ENCODE measurements around the gene TTBK2. TPM values are rescaled to one million over a fixed set of nuclear protein-coding genes. Genes with fewer than 3 reads are reported as not detected.

Gene TTBK2
- total RNA-seq, 1 donor from 2014 or later: 47.8 TPM

DNA sequence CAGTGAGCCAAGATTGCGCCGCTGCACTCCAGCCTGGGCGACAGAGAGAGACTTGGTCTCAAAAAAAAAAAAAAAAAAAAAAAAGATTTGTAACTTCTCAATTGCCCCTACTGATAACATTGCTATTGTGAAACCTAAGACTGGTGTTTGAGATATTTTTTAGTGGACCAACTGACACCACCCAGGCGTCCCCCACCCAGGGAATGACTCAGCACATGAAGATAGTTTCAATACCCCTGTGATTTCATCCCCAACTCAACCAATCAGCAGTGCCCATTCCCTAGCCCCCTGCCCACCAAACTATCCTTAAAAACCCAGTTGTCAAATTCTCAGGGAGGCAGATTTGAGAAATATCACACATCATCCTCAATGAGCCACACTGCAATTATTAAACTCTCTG lies 76.9 kb downstream of the TTBK2 start:
- DNase-seq: no peak
- peaks cover 2% of the 10 kb centered on the region for H3K9me3 Mint-ChIP-seq (ENCODE audit: unreplicated experiment)
- no peak overlapping the region for H3K4me3 Mint-ChIP-seq (ENCODE audit: unreplicated experiment)

DNA sequence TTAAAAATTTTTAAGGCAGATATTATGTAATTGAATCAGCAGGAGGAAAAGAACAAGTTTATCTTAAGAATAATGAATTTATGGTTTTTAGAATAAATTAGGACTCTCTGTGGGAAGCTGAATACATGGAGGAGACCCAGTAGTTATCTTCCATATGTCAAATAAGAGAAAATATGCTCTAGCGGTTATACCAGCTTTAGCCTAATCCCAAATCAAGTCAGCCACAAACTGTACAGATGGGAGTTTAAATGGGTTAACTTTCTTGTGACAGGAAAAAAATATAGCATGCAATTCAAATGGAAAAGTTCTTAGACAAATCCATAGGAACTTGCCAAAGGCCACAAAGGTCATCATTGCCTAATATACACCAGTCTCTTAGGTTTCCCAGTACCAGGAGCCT lies 84.3 kb downstream of the TTBK2 start:
- TF ChIP-seq, protein P1, sequence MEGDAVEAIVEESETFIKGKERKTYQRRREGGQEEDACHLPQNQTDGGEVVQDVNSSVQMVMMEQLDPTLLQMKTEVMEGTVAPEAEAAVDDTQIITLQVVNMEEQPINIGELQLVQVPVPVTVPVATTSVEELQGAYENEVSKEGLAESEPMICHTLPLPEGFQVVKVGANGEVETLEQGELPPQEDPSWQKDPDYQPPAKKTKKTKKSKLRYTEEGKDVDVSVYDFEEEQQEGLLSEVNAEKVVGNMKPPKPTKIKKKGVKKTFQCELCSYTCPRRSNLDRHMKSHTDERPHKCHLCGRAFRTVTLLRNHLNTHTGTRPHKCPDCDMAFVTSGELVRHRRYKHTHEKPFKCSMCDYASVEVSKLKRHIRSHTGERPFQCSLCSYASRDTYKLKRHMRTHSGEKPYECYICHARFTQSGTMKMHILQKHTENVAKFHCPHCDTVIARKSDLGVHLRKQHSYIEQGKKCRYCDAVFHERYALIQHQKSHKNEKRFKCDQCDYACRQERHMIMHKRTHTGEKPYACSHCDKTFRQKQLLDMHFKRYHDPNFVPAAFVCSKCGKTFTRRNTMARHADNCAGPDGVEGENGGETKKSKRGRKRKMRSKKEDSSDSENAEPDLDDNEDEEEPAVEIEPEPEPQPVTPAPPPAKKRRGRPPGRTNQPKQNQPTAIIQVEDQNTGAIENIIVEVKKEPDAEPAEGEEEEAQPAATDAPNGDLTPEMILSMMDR (IDR thresholded peaks at IDR 0.05; ENCODE audit: partially characterized antibody, unreplicated experiment): no peak
- DNase-seq: no peak
- H3K27ac Mint-ChIP-seq (ENCODE audit: unreplicated experiment): no peak overlapping the region
- no peak overlapping the region for H3K4me3 Mint-ChIP-seq (ENCODE audit: unreplicated experiment)
- no peaks in the 10 kb centered on the region for H3K27me3 Mint-ChIP-seq (ENCODE audit: unreplicated experiment)
- H3K36me3 Mint-ChIP-seq (ENCODE audit: unreplicated experiment): no peaks in the 10 kb centered on the region
- H3K9me3 Mint-ChIP-seq (ENCODE audit: unreplicated experiment): no peaks in the 10 kb centered on the region
- no peaks in the 10 kb centered on the region for H3K4me1 Mint-ChIP-seq (ENCODE audit: low read depth, unreplicated experiment)

More for the DNA sequence above, 76.9 kb downstream of the TTBK2 start:
- H3K36me3 Mint-ChIP-seq (ENCODE audit: unreplicated experiment): peaks cover 4% of the 10 kb centered on the region
- TF ChIP-seq, protein P1 (IDR thresholded peaks at IDR 0.05; ENCODE audit: partially characterized antibody, unreplicated experiment): no peak
- no peaks in the 10 kb centered on the region for H3K4me1 Mint-ChIP-seq (ENCODE audit: low read depth, unreplicated experiment)
- H3K27ac Mint-ChIP-seq (ENCODE audit: unreplicated experiment): no peak overlapping the region
- peaks cover 2% of the 10 kb centered on the region for H3K27me3 Mint-ChIP-seq (ENCODE audit: unreplicated experiment)

DNA sequence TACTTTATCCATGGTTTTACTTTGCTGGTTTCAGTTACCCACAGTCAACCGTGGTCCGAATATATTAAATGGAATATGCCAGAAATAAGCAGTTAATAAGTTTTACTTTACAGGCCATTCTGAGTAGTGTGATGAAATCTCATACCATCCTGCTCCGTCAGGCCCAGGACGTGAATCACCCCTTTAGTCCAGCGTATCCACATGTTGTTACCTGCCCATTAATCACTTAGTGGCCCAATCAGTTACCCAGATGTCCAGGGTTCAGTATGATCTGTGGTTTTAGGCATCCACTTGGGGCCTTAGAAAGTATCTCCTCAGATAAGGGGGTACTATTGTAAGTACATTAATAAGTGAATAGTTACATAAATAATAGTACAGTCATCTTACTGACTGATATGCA lies 88.0 kb downstream of the TTBK2 start:
- Mint-ChIP-seq H3K4me3 (ENCODE audit: unreplicated experiment) (no peak overlapping the region), H3K27ac (ENCODE audit: unreplicated experiment) (no peak overlapping the region), H3K36me3 (ENCODE audit: unreplicated experiment) (no peaks in the 10 kb centered on the region), H3K27me3 (ENCODE audit: unreplicated experiment) (no peaks in the 10 kb centered on the region), H3K9me3 (ENCODE audit: unreplicated experiment) (no peaks in the 10 kb centered on the region), H3K4me1 (ENCODE audit: low read depth, unreplicated experiment) (no peaks in the 10 kb centered on the region)
- DNase-seq: no peak
- TF ChIP-seq, protein P1 (IDR thresholded peaks at IDR 0.05; ENCODE audit: partially characterized antibody, unreplicated experiment): no peak

DNA sequence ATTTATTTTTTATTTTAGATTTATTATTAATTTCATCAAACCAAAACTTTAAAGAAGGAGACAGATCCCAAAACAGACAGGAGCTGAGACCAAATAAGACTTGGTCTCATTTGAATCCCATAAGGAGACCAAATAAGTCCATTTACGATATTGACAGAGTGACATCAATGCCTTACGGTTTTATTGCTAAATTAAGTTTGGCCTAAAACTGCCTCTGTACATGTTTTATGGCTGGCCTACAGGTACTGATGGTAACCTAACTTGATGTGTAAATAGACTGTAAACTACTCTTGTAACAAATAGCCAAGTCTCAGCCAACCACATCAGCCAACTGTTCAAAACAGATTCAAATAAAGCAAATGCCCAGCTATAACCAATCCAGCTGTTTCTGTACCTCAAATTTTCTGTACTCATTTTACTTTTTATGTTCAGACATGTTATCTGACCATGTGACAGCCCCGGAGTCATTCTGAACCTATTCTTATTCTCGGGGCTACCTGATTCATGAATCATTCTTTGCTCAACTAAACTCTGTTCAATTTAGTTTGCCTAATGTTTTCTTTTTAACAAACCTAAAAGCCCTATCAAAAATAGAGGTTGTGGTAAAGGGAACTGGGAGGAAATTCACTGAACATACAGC lies 94.2 kb downstream of the TTBK2 start:
- no peak for DNase-seq
- peaks cover 3% of the 10 kb centered on the region for H3K27me3 Mint-ChIP-seq (ENCODE audit: unreplicated experiment)
- H3K36me3 Mint-ChIP-seq (ENCODE audit: unreplicated experiment): no peaks in the 10 kb centered on the region
- peaks cover 4% of the 10 kb centered on the region for H3K9me3 Mint-ChIP-seq (ENCODE audit: unreplicated experiment)
- TF ChIP-seq, protein P1 (IDR thresholded peaks at IDR 0.05; ENCODE audit: partially characterized antibody, unreplicated experiment): no peak
- H3K27ac Mint-ChIP-seq (ENCODE audit: unreplicated experiment): no peak overlapping the region
- H3K4me1 Mint-ChIP-seq (ENCODE audit: low read depth, unreplicated experiment): peaks cover 2% of the 10 kb centered on the region
- no peak overlapping the region for H3K4me3 Mint-ChIP-seq (ENCODE audit: unreplicated experiment)

DNA sequence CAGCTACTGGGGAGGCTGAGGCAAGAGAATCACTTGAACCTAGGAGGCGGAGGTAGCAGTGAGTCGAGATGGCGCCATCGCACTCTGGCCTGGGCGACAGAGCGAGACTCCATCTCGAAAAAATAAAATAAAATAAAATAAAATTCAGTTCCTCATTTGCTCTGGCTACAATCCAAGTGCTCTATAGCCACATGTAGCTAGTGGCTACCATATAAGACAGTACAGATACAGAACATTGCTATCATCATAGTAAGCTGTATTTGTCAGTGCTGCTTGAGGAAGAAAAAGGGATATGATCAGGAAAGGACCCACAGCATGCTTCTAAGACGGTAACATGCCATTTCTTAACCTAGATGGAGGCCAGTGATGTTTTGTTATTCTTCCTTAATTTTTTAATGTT lies 95.0 kb downstream of the TTBK2 start:
- peaks cover 3% of the 10 kb centered on the region for H3K27me3 Mint-ChIP-seq (ENCODE audit: unreplicated experiment)
- peaks cover 2% of the 10 kb centered on the region for H3K4me1 Mint-ChIP-seq (ENCODE audit: low read depth, unreplicated experiment)
- TF ChIP-seq, protein P1 (IDR thresholded peaks at IDR 0.05; ENCODE audit: partially characterized antibody, unreplicated experiment): no peak
- no peak overlapping the region for H3K4me3 Mint-ChIP-seq (ENCODE audit: unreplicated experiment)
- no peak for DNase-seq
- peaks cover 4% of the 10 kb centered on the region for H3K9me3 Mint-ChIP-seq (ENCODE audit: unreplicated experiment)
- no peaks in the 10 kb centered on the region for H3K36me3 Mint-ChIP-seq (ENCODE audit: unreplicated experiment)
- H3K27ac Mint-ChIP-seq (ENCODE audit: unreplicated experiment): no peak overlapping the region

All from glutamatergic neuron (in vitro differentiated cells).